GM18505 (cell line): ENCODE results near the gene NAALADL2.
"Not testable (repeated sequence)": the region's sequence is repeated elsewhere in the genome, so short reads cannot be mapped to it uniquely, and the experiment has no call there.

Source experiments
- ATAC-seq: cut with Tn5 transposase; IDR thresholded peaks from one replicate; pipeline ENCODE4 v1.9.1; 2021; ENCODE audit not compliant: unreplicated experiment
- POLR2A ChIP-seq: IDR thresholded peaks from 4 replicates; pipeline ENCODE4 v1.6.1; 2011; ENCODE audit warnings: borderline replicate concordance; ENCODE audit not compliant: insufficient read depth, insufficient read length; ENCODE audit errors: extremely low read depth

The NAALADL2 gene

GRCh38 chr3:175807175-175807574 is 948.0 kb downstream of the NAALADL2 start:
- TF ChIP-seq POLR2A: no peak
- no peak for ATAC-seq

- peak; percentile 84 for ATAC-seq
- no peak for TF ChIP-seq POLR2A
Observed at GRCh38 chr3:175818811-175819464, 959.8 kb downstream of the NAALADL2 start.

- not testable (repeated sequence) for ATAC-seq
Observed at GRCh38 chr3:175822766-175823491, 963.8 kb downstream of the NAALADL2 start.

GRCh38 chr3:175825016-175825580 is 966.0 kb downstream of the NAALADL2 start:
- ATAC-seq: not testable (repeated sequence)

GRCh38 chr3:175826759-175827158 is 967.6 kb downstream of the NAALADL2 start:
- no peak for TF ChIP-seq POLR2A
- ATAC-seq: no peak

GRCh38 chr3:175829809-175830208 is 970.7 kb downstream of the NAALADL2 start:
- not testable (repeated sequence) for ATAC-seq

- not testable (repeated sequence) for ATAC-seq
Observed at GRCh38 chr3:175835763-175836162, 976.6 kb downstream of the NAALADL2 start.

GRCh38 chr3:175836617-175837016 is 977.5 kb downstream of the NAALADL2 start:
- no peak for ATAC-seq
- TF ChIP-seq POLR2A: no peak

GRCh38 chr3:175837962-175838361 is 978.8 kb downstream of the NAALADL2 start:
- no peak for TF ChIP-seq POLR2A
- no peak for ATAC-seq

GRCh38 chr3:175839366-175840005 is 980.4 kb downstream of the NAALADL2 start:
- no peak for TF ChIP-seq POLR2A
- no peak for ATAC-seq

GRCh38 chr3:175851541-175851940 is 992.4 kb downstream of the NAALADL2 start:
- no peak for ATAC-seq
- no peak for TF ChIP-seq POLR2A

- TF ChIP-seq POLR2A: no peak
- ATAC-seq: no peak
Observed at GRCh38 chr3:175852560-175852959, 993.4 kb downstream of the NAALADL2 start.

GRCh38 chr3:175857666-175858270 is 998.6 kb downstream of the NAALADL2 start:
- no peak for TF ChIP-seq POLR2A
- no peak for ATAC-seq
